ENCODE results near the gene DAZ1. TPM values are rescaled to one million over a fixed set of nuclear protein-coding genes. Genes with fewer than 3 reads are reported as not detected.
"Not testable (repeated sequence)": the region's sequence is repeated elsewhere in the genome, so short reads cannot be mapped to it uniquely, and the experiment has no call there.

DAZ1 gene, protein sequence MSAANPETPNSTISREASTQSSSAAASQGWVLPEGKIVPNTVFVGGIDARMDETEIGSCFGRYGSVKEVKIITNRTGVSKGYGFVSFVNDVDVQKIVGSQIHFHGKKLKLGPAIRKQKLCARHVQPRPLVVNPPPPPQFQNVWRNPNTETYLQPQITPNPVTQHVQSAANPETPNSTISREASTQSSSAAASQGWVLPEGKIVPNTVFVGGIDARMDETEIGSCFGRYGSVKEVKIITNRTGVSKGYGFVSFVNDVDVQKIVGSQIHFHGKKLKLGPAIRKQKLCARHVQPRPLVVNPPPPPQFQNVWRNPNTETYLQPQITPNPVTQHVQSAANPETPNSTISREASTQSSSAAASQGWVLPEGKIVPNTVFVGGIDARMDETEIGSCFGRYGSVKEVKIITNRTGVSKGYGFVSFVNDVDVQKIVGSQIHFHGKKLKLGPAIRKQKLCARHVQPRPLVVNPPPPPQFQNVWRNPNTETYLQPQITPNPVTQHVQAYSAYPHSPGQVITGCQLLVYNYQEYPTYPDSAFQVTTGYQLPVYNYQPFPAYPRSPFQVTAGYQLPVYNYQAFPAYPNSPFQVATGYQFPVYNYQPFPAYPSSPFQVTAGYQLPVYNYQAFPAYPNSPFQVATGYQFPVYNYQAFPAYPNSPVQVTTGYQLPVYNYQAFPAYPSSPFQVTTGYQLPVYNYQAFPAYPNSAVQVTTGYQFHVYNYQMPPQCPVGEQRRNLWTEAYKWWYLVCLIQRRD
- not detected for polyA plus RNA-seq (ENCODE audit: insufficient read length)

DNA sequence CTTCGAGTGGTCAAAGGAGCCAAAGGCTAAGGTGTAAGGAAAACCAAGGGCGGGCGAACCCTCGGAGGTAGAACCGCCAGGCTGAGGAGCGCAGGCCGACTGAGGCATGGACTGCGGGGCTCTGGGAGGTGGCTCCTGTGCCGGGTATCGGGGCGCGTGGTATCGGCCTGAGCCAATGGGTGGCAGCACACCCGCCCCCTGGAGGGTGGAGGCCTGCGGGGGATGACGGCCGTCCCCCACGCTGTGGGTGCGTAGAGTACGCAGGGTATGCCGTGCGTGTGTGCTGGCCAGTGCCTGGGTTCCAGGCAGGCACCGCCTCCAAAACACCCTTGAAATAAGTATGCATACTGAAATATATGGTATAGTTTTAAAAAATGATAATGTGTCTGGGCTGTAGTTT is at the start of gene DAZ1:
TSS of gene DAZ1 (minus strand) at position 101 of the 400 bp plus-strand sequence. CDS start 208 bp downstream, outside the sequence.
- not testable (repeated sequence) for DNase-seq (ENCODE audit: low read depth)

GRCh38 chrY:23219233-23219632 is 20.4 kb upstream of the DAZ1 start, which contains the start of gene DAZ2:
DAZ2 (plus strand) TSS chrY:23219533; CDS start chrY:23219741, 208 bp downstream.
- not testable (repeated sequence) for DNase-seq (ENCODE audit: low read depth)

DNA sequence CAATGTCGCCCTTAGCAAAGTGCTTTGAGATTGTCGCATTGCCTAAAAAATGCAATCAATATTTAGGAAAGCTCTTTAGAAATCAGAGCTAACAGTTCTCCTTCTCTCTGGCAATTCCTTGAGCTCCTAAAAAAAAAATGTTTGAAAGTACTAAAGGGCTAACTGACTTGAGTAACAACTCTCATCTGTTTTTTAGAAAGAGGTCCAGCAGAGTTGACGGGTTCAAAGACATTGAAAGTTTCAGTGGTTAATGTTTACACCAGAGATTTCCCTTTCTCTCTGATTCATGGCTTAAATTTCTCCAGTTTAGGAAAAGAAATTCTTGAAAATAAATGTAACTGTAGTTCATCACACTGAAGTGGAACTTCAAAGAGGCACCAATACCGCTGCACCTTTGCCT is 11.9 kb upstream of the DAZ1 start:
- not testable (repeated sequence) for DNase-seq (ENCODE audit: low read depth)

- not testable (repeated sequence) for DNase-seq (ENCODE audit: low read depth)
Observed at GRCh38 chrY:23209802-23210495, 11.1 kb upstream of the DAZ1 start.

GRCh38 chrY:23207455-23207854 is 8.6 kb upstream of the DAZ1 start:
- not testable (repeated sequence) for DNase-seq (ENCODE audit: low read depth)

Other genes starting within 250 kb of the DAZ1 start
- not detected for gene BPY2, start 214.7 kb downstream of the DAZ1 start, polyA plus RNA-seq (ENCODE audit: insufficient read length)
- gene DAZ2, start 20.5 kb upstream of the DAZ1 start, polyA plus RNA-seq (ENCODE audit: insufficient read length): not detected

Measured in forelimb muscle (tissue), 1 donor.